Upper lobe of right lung (tissue), 1 donor: ENCODE data around the gene KCNQ2. TPM values are rescaled to one million over a fixed set of nuclear protein-coding genes. Genes with fewer than 3 reads are reported as not detected.

Source experiments
- ATAC-seq: fragments of 200-7000 bp; cut with Tn5 transposase; one replicate; pipeline ENCODE4 v1.9.1; 2020; ENCODE audit warnings: mild to moderate bottlenecking, moderate library complexity
- DNase-seq: peaks from one replicate; pipeline ENCODE4 v3.0.0-alpha.2; 2020
- H3K27ac ChIP-seq: fragments of 200-600 bp; one replicate; pipeline ENCODE4 v1.8.0; 2022
- H3K27me3 ChIP-seq: fragments of 200-600 bp; one replicate; pipeline ENCODE4 v1.8.0; 2022; ENCODE audit warnings: mild to moderate bottlenecking
- H3K36me3 ChIP-seq: fragments of 200-600 bp; one replicate; pipeline ENCODE4 v1.8.0; 2022
- H3K4me1 ChIP-seq: fragments of 200-600 bp; one replicate; pipeline ENCODE4 v1.8.0; 2022
- H3K4me3 ChIP-seq: fragments of 200-600 bp; one replicate; pipeline ENCODE4 v1.8.0; 2022; ENCODE audit warnings: mild to moderate bottlenecking
- H3K9me3 ChIP-seq: fragments of 200-600 bp; one replicate; pipeline ENCODE4 v1.8.0; 2022
- CTCF ChIP-seq: fragments of 200-600 bp; IDR thresholded peaks from one replicate; pipeline ENCODE4 v1.8.0; 2022; ENCODE audit warnings: antibody characterized with exemption
- intact Hi-C: fragments of 100-400 bp; cut with DNase I; formaldehyde crosslinking; loops from one replicate; pipeline ENCODE4 v1.11.0; 2022
- total RNA-seq: library from RNA; stranded (reverse); fragmentation: NEBNext Ultra II Directional; extraction: Animal tissue kit (Norgen Biotek cat#: 25700); gene quantifications from one replicate; pipeline ENCODE4 v1.2.1, GENCODE V29; 2021
- donor health status: DM: no; HTN: yes; CAD: no; lungs with severe emphysema.

The KCNQ2 gene
- total RNA-seq, 1 donor from 2014 or later = not detected

- no peak for DNase-seq
- no peak for TF ChIP-seq CTCF
Observed at GRCh38 chr20:63433756-63434531, 38.5 kb downstream of the KCNQ2 start.

GRCh38 chr20:63433351-63433750 lies 39.1 kb downstream of the KCNQ2 start:
- no peak for TF ChIP-seq CTCF
- H3K27ac ChIP-seq = no peak overlapping the region
- no peaks in the 10 kb centered on the region for H3K9me3 ChIP-seq
- ATAC-seq = no peak
- peaks cover 2% of the 10 kb centered on the region for H3K27me3 ChIP-seq
- no peaks in the 10 kb centered on the region for H3K36me3 ChIP-seq
- H3K4me1 ChIP-seq = peaks cover 3% of the 10 kb centered on the region
- no peak for DNase-seq
- no peak overlapping the region for H3K4me3 ChIP-seq
- intact Hi-C loops = no loop called here

More at GRCh38 chr20:63433756-63434531, 38.5 kb downstream of the KCNQ2 start:
- peaks cover 3% of the 10 kb centered on the region for H3K4me1 ChIP-seq
- intact Hi-C loops = no loop called here
- no peak for ATAC-seq
- H3K9me3 ChIP-seq = no peaks in the 10 kb centered on the region
- no peak overlapping the region for H3K4me3 ChIP-seq
- H3K27me3 ChIP-seq = peaks cover 3% of the 10 kb centered on the region
- no peak overlapping the region for H3K27ac ChIP-seq
- no peaks in the 10 kb centered on the region for H3K36me3 ChIP-seq

DNA sequence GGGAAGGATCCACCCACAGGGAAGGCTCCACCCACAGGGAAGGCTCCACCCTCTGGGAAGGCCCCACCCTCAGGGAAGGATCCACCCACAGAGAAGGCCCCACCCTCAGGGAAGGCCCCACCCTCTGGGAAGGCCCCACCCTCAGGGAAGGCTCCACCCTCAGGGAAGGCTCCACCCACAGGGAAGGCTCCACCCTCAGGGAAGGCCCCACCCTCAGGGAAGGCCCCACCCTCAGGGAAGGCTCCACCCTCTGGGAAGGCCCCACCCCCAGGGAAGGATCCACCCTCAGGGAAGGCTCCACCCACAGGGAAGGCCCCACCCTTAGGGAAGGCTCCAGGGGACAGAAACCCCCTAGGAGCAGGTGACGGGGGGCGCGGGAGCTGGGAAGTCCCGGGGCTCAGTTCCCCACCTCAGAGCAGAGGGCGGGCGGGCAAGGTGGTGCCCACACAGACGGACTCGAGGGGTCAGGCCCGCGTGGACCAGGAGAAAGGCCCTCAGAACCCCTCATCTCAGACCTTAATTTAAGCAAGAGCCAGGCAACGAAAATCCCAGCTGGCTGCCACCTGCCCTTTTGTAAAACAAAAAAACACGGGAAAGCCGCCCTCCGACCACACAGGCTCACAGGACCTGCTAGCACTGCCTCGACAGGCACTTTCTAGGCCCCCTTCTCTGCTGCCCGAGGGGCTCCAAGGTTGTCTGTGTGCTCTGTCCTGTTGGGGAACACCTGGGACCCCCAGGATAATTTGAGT lies 39.7 kb downstream of the KCNQ2 start:
- peaks cover 3% of the 10 kb centered on the region for H3K4me1 ChIP-seq
- H3K27me3 ChIP-seq = no peaks in the 10 kb centered on the region
- H3K27ac ChIP-seq = no peak overlapping the region
- intact Hi-C loops = no loop called here
- DNase-seq (no peak), ATAC-seq (no peak)
- H3K9me3 ChIP-seq = no peaks in the 10 kb centered on the region
- no peak for TF ChIP-seq CTCF
- H3K4me3 ChIP-seq = no peak overlapping the region
- no peaks in the 10 kb centered on the region for H3K36me3 ChIP-seq

DNA sequence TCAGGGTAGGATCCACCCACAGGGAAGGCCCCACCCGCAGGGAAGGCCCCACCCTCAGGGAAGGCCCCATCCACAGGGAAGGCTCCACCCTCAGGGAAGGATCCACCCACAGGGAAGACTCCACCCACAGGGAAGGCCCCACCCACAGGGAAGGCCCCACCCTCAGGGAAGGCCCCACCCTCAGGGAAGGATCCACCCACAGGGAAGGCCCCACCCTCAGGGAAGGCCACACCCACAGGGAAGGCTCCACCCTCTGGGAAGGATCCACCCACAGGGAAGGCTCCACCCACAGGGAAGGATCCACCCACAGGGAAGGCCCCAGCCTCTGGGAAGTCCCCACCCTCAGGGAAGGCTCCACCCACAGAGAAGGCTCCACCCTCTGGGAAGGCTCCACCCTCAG lies 40.5 kb downstream of the KCNQ2 start:
- ATAC-seq = no peak
- intact Hi-C loops = no loop called here

GRCh38 chr20:63430891-63431290 lies 41.6 kb downstream of the KCNQ2 start:
- DNase-seq (no peak), ATAC-seq (no peak)
- Histone ChIP-seq H3K36me3 (no peaks in the 10 kb centered on the region), H3K4me3 (no peak overlapping the region), H3K4me1 (peaks cover 3% of the 10 kb centered on the region), H3K9me3 (no peaks in the 10 kb centered on the region), H3K27me3 (no peaks in the 10 kb centered on the region), H3K27ac (no peak overlapping the region)
- TF ChIP-seq CTCF = no peak
- intact Hi-C loops = no loop called here

More for the DNA sequence above, 40.5 kb downstream of the KCNQ2 start:
- no peak for TF ChIP-seq CTCF
- no peak overlapping the region for H3K27ac ChIP-seq
- H3K9me3 ChIP-seq = no peaks in the 10 kb centered on the region
- no peak overlapping the region for H3K4me3 ChIP-seq
- H3K27me3 ChIP-seq = no peaks in the 10 kb centered on the region
- peaks cover 3% of the 10 kb centered on the region for H3K4me1 ChIP-seq
- no peak for DNase-seq
- H3K36me3 ChIP-seq = no peaks in the 10 kb centered on the region
